Endothelial cell of umbilical vein (primary cell): Measurements from ENCODE around the gene NBEAL2. TPM values are rescaled to one million over a fixed set of nuclear protein-coding genes. Genes with fewer than 3 reads are reported as not detected.

Experiments
- BruUV-seq: library from RNA; stranded (reverse); fragments of 400-500 nt; replicated peaks from 2 replicates; lab custom pipeline; 2021; lab: Mats Ljungman, UMichigan
- CTCF ChIA-PET: fragments of 300-600, 350-600 bp; sonication (Branson Sonifier 250); formaldehyde crosslinking; loops from one replicate; lab custom pipeline; 2021; ENCODE audit warnings: antibody characterized with exemption, inconsistent platforms; lab: Charles Lee
- POLR2A ChIA-PET: fragments of 300-600, 350-600 bp; sonication (Branson Sonifier 250); formaldehyde crosslinking; loops from one replicate; lab custom pipeline; 2021; ENCODE audit warnings: antibody characterized with exemption, inconsistent platforms; lab: Charles Lee
- DNase-seq: peaks from one replicate; pipeline ENCODE4 v3.0.0-alpha.2; 2011; ENCODE audit warnings: low read depth, low spot score
- FAIRE-seq: peaks from 2 replicates; lab custom pipeline; 2011; peaks lifted over from hg19 to GRCh38; lab: Jason Lieb, UNC
- H2AFZ ChIP-seq: 2 replicates; pipeline ENCODE4 v1.6.0; 2012; ENCODE audit warnings: low read depth, low read length, control low read depth, inconsistent platforms
- H3K27ac ChIP-seq: 2 replicates; pipeline ENCODE4 v1.5.1; 2011; ENCODE audit warnings: low read depth, mild to moderate bottlenecking, control low read depth, low read length, moderate library complexity; ENCODE audit not compliant: insufficient read depth
- H3K27me3 ChIP-seq, 2 experiments: 2 replicates each; pipeline versions ENCODE4 v1.6.0 to v1.6.1; 2011; ENCODE audit warnings: low read length in 2 of 2, mixed read lengths in 1 of 2; ENCODE audit not compliant: control insufficient read depth in 2 of 2, insufficient read depth in 2 of 2
- H3K36me3 ChIP-seq, 2 experiments: 2 replicates in 1 of 2; 3 replicates in 1 of 2; pipeline ENCODE4 v1.5.1; 2011; ENCODE audit warnings: low read length in 2 of 2, mild to moderate bottlenecking in 1 of 2, moderate library complexity in 1 of 2; ENCODE audit not compliant: control insufficient read depth in 2 of 2, insufficient read depth in 2 of 2; ENCODE audit errors: extremely low read depth in 1 of 2
- H3K4me1 ChIP-seq: 3 replicates; pipeline ENCODE4 v1.5.1; 2011; ENCODE audit warnings: mild to moderate bottlenecking, low read length; ENCODE audit not compliant: control insufficient read depth, insufficient read depth; ENCODE audit errors: extremely low read depth
- H3K4me2 ChIP-seq: 2 replicates; pipeline ENCODE4 v1.6.1; 2011; ENCODE audit warnings: low read length, control low read depth, mixed read lengths; ENCODE audit not compliant: insufficient read depth
- H3K4me3 ChIP-seq, 3 experiments: fragments of 200-600 bp in 1 of 3; sonication (generic), shearing (Covaris generic) in 1 of 3; replicated peaks in 1 of 3; 2 replicates each; pipeline ENCODE4 v1.5.1; 2011 to 2016; ENCODE audit warnings: control low read depth in 3 of 3, low read length in 3 of 3, mild to moderate bottlenecking in 2 of 3, inconsistent platforms in 1 of 3, low read depth in 1 of 3, moderate library complexity in 1 of 3; ENCODE audit not compliant: insufficient read depth in 1 of 3
- H3K79me2 ChIP-seq: 2 replicates; pipeline ENCODE4 v1.6.0; 2012; ENCODE audit warnings: low read length, inconsistent platforms; ENCODE audit not compliant: control insufficient read depth, insufficient read depth
- H3K9ac ChIP-seq: replicated peaks from 2 replicates; pipeline ENCODE3; 2011; ENCODE audit warnings: low read length, control low read depth; ENCODE audit not compliant: insufficient read depth; ENCODE audit errors: extremely low read depth
- H3K9me1 ChIP-seq: replicated peaks from 3 replicates; pipeline ENCODE4 v1.6.0; 2011; ENCODE audit warnings: mild to moderate bottlenecking, low read length; ENCODE audit not compliant: control insufficient read depth, insufficient read depth; ENCODE audit errors: extremely low read depth
- H3K9me3 ChIP-seq: replicated peaks from 2 replicates; pipeline ENCODE4 v1.5.1; 2012; ENCODE audit warnings: low read length, inconsistent platforms; ENCODE audit not compliant: control insufficient read depth, insufficient read depth
- H4K20me1 ChIP-seq: replicated peaks from 2 replicates; pipeline ENCODE3; 2011; ENCODE audit warnings: mild to moderate bottlenecking, low read length; ENCODE audit not compliant: control insufficient read depth, insufficient read depth; ENCODE audit errors: extremely low read depth
- EZH2 ChIP-seq: IDR thresholded peaks from 2 replicates; pipeline ENCODE4 v1.6.1; 2012; ENCODE audit warnings: borderline replicate concordance, low read depth, mild to moderate bottlenecking, moderate library complexity, low read length, inconsistent platforms; ENCODE audit not compliant: severe bottlenecking
- FOS ChIP-seq: IDR thresholded peaks from 2 replicates; pipeline ENCODE4 v1.6.1; 2011; ENCODE audit warnings: mild to moderate bottlenecking, low read length, moderate library complexity, borderline replicate concordance; ENCODE audit not compliant: insufficient read depth
- GATA2 ChIP-seq: IDR thresholded peaks from 2 replicates; pipeline ENCODE4 v1.7.0; 2011; ENCODE audit warnings: low read depth, mild to moderate bottlenecking, moderate library complexity, mixed read lengths, low read length; ENCODE audit not compliant: insufficient read length, insufficient read depth
- MYC ChIP-seq: IDR thresholded peaks from one replicate; pipeline ENCODE4 v1.6.1; 2011; ENCODE audit warnings: mild to moderate bottlenecking, low read depth, low read length
- dilution Hi-C: fragments of 300-500 bp; cut with MboI; formaldehyde crosslinking; loops from one replicate; pipeline ENCODE4 v1.15.0; 2019; ENCODE audit warnings: low sequenced_read_pairs; ENCODE audit not compliant: extremely low pct_ligation_motif_present
- intact Hi-C: fragments of 100-400 bp; cut with micrococcal nuclease; formaldehyde crosslinking; loops from one replicate; pipeline ENCODE4 v1.10.0; 2022
- polyA plus RNA-seq, 4 experiments: library from polyadenylated mRNA; depleted of rRNA in 3 of 4; stranded (reverse) in 3 of 4; unstranded in 1 of 4; fragments of >200 nt; gene quantifications; 2 replicates each; pipeline versions ENCODE4 v1.2.1 to v1.2.3, GENCODE V29; 2011 to 2012; ENCODE audit warnings: missing spikeins in 1 of 4
- total RNA-seq: library from RNA; stranded (reverse); gene quantifications from 2 replicates; pipeline ENCODE4 v1.2.3, GENCODE V29; 2021
- TF ChIP-seq, protein P1 (sequence below): IDR thresholded peaks from 2 replicates; pipeline ENCODE4 v1.6.1; 2011; ENCODE audit not compliant: insufficient read depth, insufficient read length

The NBEAL2 gene
- total and polyA plus RNA-seq, 2 donors (not counting 3 experiments of a cell fraction or from before 2014, with no cell fraction given), result 48.0 to 84.7 TPM

DNA sequence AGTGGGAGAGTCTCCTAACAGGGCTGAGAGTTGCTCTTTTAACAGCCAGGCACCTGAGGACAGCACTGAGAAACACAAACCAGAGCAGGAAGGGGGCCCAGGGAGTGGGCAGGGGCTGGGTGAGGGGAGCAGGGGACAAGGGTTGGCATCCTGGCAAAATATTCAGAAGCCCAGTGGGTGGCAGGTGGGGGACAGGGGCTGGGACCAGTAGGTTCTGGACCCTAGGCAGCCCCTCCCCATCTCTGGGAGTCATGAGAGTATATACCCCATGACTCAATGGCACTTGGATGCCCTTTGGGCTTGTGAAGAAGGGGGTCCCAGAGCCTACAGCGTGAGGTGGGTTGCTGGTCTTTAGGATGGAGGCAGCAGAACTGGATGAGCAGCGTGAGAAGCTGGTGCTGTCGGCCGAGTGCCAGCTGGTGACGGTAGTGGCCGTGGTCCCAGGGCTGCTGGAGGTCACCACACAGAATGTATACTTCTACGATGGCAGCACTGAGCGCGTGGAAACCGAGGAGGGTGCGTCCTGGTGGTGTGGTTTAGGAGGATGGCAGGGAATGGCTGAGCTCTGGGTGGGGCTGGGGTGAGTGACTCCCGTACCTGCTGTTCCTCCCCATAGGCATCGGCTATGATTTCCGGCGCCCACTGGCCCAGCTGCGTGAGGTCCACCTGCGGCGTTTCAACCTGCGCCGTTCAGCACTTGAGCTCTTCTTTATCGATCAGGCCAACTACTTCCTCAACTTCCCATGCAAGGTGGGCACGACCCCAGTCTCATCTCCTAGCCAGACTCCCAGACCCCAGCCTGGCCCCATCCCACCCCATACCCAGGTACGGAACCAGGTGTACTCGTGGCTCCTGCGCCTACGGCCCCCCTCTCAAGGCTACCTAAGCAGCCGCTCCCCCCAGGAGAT, 24.2 kb downstream of the NBEAL2 start:
- Histone ChIP-seq H3K27ac (no peak overlapping the region), H3K27me3 (no peaks in the 10 kb centered on the region), H3K9me3 (no peaks in the 10 kb centered on the region), H3K4me1 (no peaks in the 10 kb centered on the region), H3K9me1 (no peaks in the 10 kb centered on the region), H2AFZ (no peak overlapping the region), H4K20me1 (no peaks in the 10 kb centered on the region), H3K4me2 (no peak overlapping the region), H3K79me2 (no peaks in the 10 kb centered on the region), H3K4me3 (no peak overlapping the region), H3K9ac (no peak overlapping the region), H3K36me3 (peaks cover 2 to 50% of the 10 kb centered on the region in 2 experiments)
- POLR2A ChIA-PET, result no interaction called here
- CTCF ChIA-PET, result interaction anchor here (0.9 kb wide), 1 partner anchor 22 kb away, joined by 3 read pairs; no protein-coding TSS in a partner anchor
- dilution Hi-C loops (no loop called here), intact Hi-C loops (no loop called here)
- FAIRE-seq (no peak), DNase-seq (no peak)
- no peak for TF ChIP-seq EZH2
- no TSS peak for BruUV-seq

DNA sequence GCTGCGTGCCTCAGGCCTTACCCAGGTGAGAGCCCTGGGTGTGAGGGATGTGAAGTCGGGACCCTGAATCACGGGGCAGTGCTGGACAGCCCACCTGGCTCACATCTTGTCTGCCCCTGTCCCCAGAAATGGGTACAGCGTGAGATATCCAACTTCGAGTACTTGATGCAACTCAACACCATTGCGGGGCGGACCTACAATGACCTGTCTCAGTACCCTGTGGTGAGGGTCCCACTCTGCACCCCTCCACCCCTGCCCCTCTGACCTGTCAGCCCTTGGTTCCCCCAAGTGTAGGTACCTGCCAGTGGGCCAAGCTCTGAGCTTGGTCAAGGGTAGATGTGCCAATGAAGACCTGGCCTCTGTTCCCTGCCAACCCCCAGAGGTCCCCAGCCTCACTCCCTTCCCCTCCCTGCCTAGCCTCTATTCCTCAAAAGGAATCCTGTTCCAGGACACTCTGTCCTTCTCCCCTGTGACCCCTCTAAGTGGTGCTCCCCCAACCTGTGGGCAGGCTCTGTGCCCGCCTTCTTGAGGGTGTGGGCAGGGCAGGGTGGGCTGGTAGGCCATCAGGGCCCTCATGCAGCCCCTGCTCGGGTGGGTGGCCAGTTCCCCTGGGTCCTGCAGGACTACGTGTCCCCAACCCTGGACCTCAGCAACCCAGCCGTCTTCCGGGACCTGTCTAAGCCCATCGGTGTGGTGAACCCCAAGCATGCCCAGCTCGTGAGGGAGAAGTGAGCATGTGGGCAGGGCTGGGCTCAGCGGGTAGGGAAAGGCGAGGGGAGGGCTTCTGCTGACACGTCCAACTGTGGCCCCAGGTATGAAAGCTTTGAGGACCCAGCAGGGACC, 25.1 kb downstream of the NBEAL2 start:
- Histone ChIP-seq H3K27ac (no peak overlapping the region), H3K4me1 (peaks cover 2% of the 10 kb centered on the region), H3K79me2 (no peaks in the 10 kb centered on the region), H3K36me3 (peaks cover 2 to 50% of the 10 kb centered on the region in 2 experiments), H3K9me1 (no peaks in the 10 kb centered on the region), H4K20me1 (no peaks in the 10 kb centered on the region), H3K4me2 (no peak overlapping the region), H2AFZ (no peak overlapping the region), H3K4me3 (no peak overlapping the region), H3K9ac (no peak overlapping the region), H3K27me3 (no peaks in the 10 kb centered on the region), H3K9me3 (no peaks in the 10 kb centered on the region)
- no TSS peak for BruUV-seq
- CTCF ChIA-PET, result interaction anchor here (0.9 kb wide), 1 partner anchor 23 kb away, joined by 3 read pairs; no protein-coding TSS in a partner anchor
- FAIRE-seq, result no peak
- dilution Hi-C loops (no loop called here), intact Hi-C loops (no loop called here)
- DNase-seq, result no peak
- TF ChIP-seq FOS (no peak), EZH2 (no peak), MYC (no peak), GATA2 (no peak)
- TF ChIP-seq, protein P1, sequence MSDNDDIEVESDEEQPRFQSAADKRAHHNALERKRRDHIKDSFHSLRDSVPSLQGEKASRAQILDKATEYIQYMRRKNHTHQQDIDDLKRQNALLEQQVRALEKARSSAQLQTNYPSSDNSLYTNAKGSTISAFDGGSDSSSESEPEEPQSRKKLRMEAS, result no peak
- POLR2A ChIA-PET, result interaction anchor here (0.7 kb wide), 1 partner anchor 32 kb away, joined by 3 read pairs; no protein-coding TSS in a partner anchor
